ENCODE measurements around the gene KCNQ1.

The KCNQ1 gene

DNA sequence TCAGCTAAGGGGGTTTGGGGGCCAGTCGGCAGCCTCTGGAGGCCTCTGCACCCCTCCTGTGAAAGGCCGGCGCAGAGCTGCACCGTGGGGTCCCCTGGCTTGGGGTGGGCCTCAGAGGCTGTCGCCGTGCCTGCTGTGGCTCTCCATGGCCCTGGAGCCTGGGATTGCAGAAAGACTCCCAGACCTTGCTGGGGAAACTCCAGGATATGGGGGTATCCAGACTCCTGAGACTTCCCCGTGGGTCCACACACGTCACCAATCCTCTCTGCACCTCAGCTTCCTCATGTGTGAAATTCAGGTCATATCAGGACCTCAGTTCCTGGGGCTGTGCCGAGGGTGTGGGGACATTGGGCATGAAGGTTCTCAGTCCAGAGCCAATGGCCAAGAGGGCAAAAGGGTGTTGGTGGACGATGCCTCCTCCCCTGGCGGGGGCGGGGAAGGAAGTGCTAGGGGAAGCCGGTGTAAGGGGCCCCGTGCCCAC is 97.1 kb downstream of the KCNQ1 start:
- TF ChIP-seq, protein P1, sequence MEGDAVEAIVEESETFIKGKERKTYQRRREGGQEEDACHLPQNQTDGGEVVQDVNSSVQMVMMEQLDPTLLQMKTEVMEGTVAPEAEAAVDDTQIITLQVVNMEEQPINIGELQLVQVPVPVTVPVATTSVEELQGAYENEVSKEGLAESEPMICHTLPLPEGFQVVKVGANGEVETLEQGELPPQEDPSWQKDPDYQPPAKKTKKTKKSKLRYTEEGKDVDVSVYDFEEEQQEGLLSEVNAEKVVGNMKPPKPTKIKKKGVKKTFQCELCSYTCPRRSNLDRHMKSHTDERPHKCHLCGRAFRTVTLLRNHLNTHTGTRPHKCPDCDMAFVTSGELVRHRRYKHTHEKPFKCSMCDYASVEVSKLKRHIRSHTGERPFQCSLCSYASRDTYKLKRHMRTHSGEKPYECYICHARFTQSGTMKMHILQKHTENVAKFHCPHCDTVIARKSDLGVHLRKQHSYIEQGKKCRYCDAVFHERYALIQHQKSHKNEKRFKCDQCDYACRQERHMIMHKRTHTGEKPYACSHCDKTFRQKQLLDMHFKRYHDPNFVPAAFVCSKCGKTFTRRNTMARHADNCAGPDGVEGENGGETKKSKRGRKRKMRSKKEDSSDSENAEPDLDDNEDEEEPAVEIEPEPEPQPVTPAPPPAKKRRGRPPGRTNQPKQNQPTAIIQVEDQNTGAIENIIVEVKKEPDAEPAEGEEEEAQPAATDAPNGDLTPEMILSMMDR (IDR thresholded peaks at IDR 0.05; ENCODE audit: borderline replicate concordance, insufficient read depth, low read depth, low read length) = no peak
- H3K4me3 ChIP-seq (ENCODE audit: low read depth, low read length) = no peak overlapping the region

DNA sequence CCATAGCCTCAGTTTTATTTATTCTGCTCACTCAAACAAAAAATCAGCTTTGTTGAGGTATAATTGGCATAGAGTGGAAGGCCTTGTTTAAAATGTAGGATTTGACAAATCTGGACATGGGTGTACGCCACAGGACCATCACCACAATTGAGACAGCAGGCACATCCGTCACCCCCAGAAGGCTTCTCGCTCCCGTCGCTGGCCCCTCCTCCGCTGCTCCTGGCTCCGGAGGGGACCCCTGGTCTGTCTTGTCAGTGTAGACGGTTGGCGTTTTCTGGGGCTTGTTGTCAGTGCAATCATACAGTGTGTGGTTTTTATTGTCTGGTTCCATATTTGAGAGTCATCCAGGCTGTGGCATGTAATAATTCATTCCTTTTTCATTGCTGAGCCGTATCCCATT is 97.6 kb downstream of the KCNQ1 start:
- no peak overlapping the region for H3K4me3 ChIP-seq (ENCODE audit: low read depth, low read length)
- TF ChIP-seq, protein P1 (IDR thresholded peaks at IDR 0.05; ENCODE audit: borderline replicate concordance, insufficient read depth, low read depth, low read length) = no peak

DNA sequence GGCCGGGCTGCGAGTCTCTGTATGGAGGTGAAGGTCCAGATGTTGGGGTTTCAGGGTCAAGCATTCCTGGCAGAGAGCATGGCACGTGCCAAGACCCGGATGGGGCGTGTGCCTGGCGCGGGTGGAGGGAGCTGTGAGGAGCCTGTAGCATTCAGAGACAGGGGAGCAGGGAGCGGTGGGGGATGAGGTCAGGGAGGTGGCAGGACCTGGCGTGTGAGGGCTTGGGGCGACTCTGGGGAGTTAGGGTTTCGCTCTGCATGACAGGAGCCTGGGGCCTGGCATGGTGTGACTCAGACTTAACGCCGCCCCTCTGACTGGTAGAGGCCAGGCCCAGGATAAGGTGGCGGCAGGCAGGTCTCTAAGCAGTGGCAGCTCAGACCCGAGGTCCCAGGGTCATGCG is 103.0 kb downstream of the KCNQ1 start:
- TF ChIP-seq, protein P1 (IDR thresholded peaks at IDR 0.05; ENCODE audit: borderline replicate concordance, insufficient read depth, low read depth, low read length) = no peak
- H3K4me3 ChIP-seq (ENCODE audit: low read depth, low read length) = no peak overlapping the region

DNA sequence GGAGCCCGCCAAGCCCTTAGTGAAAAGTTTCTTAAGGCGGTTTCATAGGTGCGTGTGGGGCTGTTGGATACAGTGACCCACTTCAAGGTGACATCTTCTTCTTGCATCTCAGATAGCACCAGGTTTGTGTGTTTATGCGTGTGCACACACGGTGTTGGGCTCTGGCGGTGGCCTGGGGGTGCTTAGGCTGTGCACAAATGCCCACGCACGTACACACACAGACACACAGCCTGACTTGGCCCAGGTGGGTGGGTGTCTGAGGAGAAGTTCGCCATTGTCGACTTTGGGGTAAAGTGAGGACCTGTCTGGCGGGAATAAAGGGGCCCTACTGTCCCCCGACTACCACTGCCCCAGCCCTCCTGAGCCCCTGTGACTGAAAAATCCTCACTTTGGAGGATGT is 103.8 kb downstream of the KCNQ1 start:
- no peak overlapping the region for H3K4me3 ChIP-seq (ENCODE audit: low read depth, low read length)
- TF ChIP-seq, protein P1 (IDR thresholded peaks at IDR 0.05; ENCODE audit: borderline replicate concordance, insufficient read depth, low read depth, low read length) = no peak

DNA sequence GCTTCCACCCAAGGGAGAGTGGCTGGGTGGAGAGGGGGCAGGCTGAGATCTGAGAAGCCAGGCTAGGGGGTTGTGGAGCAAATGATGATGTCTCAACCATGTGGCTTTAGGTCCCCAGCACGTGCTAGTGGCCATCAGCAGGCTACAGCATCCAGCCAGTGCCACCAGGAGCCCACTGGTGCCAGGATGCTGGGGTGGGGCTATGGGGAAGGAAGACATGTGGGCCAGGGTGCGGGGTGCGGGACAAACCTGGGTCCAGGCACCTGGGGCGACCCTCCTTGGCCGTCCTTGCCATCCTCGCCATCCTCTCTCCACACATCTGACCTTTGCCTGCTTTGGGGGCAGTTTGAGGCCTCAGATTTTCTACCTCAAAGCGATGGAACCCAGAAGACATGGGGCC is 104.3 kb downstream of the KCNQ1 start:
- TF ChIP-seq, protein P1 (IDR thresholded peaks at IDR 0.05; ENCODE audit: borderline replicate concordance, insufficient read depth, low read depth, low read length) = no peak
- H3K4me3 ChIP-seq (ENCODE audit: low read depth, low read length) = no peak overlapping the region

DNA sequence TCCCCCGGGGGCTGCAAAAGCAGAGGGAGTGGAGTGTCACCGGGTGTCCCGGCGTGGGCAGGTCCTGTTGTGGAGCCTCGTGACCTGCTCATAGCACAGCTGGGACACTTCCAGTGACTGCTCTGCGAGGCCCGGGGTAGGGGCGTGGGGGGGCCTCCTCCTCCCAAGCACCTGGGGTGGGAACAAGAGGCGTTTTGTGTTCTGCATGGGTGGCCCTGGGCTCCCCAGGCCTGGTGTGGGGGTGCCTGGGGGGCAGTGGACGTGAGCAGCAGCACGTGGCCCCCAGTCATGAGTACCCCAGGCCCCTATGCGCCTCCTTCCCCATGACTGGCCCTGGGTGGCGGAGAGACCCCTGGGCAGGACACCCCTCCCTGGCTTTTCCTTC is 104.7 kb downstream of the KCNQ1 start:
- H3K4me3 ChIP-seq (ENCODE audit: low read depth, low read length) = no peak overlapping the region
- TF ChIP-seq, protein P1 (IDR thresholded peaks at IDR 0.05; ENCODE audit: borderline replicate concordance, insufficient read depth, low read depth, low read length) = no peak

DNA sequence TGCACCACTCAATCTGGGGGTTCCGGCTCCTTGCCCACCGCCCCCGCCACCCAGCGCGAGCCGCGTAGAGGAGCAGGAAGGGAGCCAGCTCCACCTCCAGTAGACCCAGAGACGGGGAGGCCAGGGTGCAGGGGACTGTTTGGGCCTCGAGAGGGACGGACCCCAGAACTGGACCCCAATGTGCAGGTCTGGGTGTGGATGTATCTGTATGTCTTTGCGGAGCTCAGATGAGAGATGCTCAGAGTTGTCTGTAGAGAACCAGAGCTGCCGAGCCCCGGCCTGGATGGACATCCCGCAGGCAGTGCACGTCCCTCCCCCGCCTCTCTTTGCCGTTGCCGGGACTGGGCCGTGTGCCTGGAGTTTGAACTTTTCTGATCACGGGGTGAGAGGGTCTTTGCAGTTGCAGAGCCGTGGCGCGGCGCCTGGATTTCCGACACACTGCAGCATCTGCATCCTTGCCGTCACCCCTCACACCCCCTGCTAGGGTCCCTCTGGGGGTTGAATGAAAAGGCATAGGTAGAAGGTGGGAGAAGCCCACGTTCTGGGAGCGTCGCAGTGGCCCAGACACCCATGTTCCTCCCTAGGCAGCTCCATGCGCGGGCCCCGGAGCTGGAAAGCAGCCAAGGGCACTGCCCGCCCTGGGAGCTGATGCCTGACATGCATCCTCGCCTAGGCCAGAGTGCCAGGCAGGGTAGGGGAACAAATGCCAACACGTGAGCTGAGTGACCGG is 105.2 kb downstream of the KCNQ1 start:
- H3K4me3 ChIP-seq (ENCODE audit: low read depth, low read length) = no peak overlapping the region
- TF ChIP-seq, protein P1 (IDR thresholded peaks at IDR 0.05; ENCODE audit: borderline replicate concordance, insufficient read depth, low read depth, low read length) = no peak

All from GM12875 (cell line).